ENCODE measurements around the gene PUM1. TPM values are rescaled to one million over a fixed set of nuclear protein-coding genes. Genes with fewer than 3 reads are reported as not detected.

The PUM1 gene, protein sequence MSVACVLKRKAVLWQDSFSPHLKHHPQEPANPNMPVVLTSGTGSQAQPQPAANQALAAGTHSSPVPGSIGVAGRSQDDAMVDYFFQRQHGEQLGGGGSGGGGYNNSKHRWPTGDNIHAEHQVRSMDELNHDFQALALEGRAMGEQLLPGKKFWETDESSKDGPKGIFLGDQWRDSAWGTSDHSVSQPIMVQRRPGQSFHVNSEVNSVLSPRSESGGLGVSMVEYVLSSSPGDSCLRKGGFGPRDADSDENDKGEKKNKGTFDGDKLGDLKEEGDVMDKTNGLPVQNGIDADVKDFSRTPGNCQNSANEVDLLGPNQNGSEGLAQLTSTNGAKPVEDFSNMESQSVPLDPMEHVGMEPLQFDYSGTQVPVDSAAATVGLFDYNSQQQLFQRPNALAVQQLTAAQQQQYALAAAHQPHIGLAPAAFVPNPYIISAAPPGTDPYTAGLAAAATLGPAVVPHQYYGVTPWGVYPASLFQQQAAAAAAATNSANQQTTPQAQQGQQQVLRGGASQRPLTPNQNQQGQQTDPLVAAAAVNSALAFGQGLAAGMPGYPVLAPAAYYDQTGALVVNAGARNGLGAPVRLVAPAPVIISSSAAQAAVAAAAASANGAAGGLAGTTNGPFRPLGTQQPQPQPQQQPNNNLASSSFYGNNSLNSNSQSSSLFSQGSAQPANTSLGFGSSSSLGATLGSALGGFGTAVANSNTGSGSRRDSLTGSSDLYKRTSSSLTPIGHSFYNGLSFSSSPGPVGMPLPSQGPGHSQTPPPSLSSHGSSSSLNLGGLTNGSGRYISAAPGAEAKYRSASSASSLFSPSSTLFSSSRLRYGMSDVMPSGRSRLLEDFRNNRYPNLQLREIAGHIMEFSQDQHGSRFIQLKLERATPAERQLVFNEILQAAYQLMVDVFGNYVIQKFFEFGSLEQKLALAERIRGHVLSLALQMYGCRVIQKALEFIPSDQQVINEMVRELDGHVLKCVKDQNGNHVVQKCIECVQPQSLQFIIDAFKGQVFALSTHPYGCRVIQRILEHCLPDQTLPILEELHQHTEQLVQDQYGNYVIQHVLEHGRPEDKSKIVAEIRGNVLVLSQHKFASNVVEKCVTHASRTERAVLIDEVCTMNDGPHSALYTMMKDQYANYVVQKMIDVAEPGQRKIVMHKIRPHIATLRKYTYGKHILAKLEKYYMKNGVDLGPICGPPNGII
- total RNA-seq (100 to 1,000 TPM in 1 of 2 donors, 10 to 100 TPM in 1; 99.1 to 125 TPM), polyA plus RNA-seq (10 to 100 TPM; 24.7 to 34.8 TPM)
- long read RNA-seq, donor 1, full-length matches to known transcripts, result 1 of 70 reads
- long read RNA-seq, donor 1, partial matches to known transcripts, result 69 of 70 reads
- long read RNA-seq, donor 1, other reads (novel, unspliced or antisense), result 0 of 70 reads
- long read RNA-seq, donor 2, partial matches to known transcripts, result 7 of 8 reads
- long read RNA-seq, donor 2, other reads (novel, unspliced or antisense), result 0 of 8 reads
- long read RNA-seq, donor 3, full-length matches to known transcripts, result 1 of 8 reads
- long read RNA-seq, donor 3, partial matches to known transcripts, result 7 of 8 reads
- long read RNA-seq, donor 3, other reads (novel, unspliced or antisense), result 0 of 8 reads
- long read RNA-seq, donor 4, partial matches to known transcripts, result 18 of 19 reads
- long read RNA-seq, donor 4, other reads (novel, unspliced or antisense), result 0 of 19 reads
- long read RNA-seq, donor 5, full-length matches to known transcripts, result 4 of 22 reads
- long read RNA-seq, donor 5, partial matches to known transcripts, result 18 of 22 reads
- long read RNA-seq, donor 5, other reads (novel, unspliced or antisense), result 0 of 22 reads

DNA sequence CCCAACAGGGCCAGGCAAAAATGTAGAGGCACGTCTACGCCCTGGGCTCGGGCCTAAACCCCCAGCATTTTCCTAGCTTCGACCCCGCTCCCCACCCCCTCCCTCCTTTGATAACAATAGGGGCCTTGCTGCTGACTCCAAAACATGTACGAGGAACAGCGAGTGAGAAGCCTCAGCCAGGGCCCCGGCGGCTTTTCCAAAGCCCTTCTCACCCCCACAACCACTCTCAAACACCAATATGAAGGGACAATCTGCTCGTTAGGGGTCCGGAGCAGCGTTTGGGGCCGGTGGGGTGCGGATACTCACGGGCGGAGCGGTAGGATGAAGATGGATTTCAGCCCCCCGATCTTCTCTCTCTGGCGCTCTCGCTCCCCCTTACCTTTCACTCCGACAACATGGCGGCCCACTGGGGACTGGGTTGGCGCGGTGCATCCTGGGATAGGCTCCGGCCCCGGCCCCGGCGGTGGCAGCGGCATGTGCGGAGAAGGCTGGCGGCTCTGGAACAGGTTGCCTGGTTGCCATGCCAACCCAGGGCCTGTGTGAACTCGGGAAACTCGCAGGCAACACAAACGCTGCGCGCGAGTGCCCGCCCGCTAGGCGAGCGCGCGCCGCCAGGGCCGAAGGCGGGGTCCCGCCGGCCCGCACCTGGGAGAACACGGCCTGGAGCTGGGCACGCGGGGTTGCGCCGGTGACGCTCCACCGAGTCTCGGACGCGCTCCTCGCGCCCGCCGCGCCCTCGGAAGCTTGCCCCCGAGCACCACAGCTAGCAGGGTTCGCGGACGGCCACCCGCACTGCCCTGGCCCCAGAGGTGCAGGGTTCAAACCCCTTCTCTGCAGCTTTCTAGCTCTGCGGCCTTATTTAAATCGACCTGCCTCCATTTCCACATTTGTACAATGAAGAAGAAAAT is at the start of gene PUM1:
Gene PUM1 (minus strand): TSS at position 408 of the 908 bp plus-strand sequence. CDS start 6,151 bp downstream, outside the sequence.
- no peak for TF ChIP-seq CTCF (IDR thresholded peaks at IDR 0.05; ENCODE audit: control extremely low read depth, extremely low read depth)
- 0 to 1% methylated on average over 72 of the region's 72 CpGs for WGBS, 2 donors
- Histone ChIP-seq H3K9ac (ENCODE audit: insufficient read depth in 1 of 2, low read length in 2 of 2) (peak within 1 kb of the TSS; percentile 100), H3K27ac (ENCODE audit: low read depth in 1 of 2, low read length in 1 of 2) (peak within 1 kb of the TSS; percentile 81 to 99), H3K36me3 (ENCODE audit: control insufficient read depth in 4 of 4, insufficient read depth in 4 of 4, low read length in 4 of 4) (peaks cover 0 to 4% (median 0%) of the 10 kb centered on the region in 4 donors), H3K4me3 (peak within 1 kb of the TSS; percentile 89), H3K4me1 (ENCODE audit: control insufficient read depth in 5 of 5, insufficient read depth in 5 of 5, low read length in 5 of 5) (peaks cover 2 to 17% (median 6%) of the 10 kb centered on the region in 5 donors), H3K9me3 (ENCODE audit: control insufficient read depth in 4 of 4, insufficient read depth in 3 of 4, low read length in 3 of 4) (no peaks in the 10 kb centered on the region), H3K27me3 (ENCODE audit: control insufficient read depth in 3 of 3, insufficient read depth in 3 of 3, low read length in 2 of 3) (no peaks in the 10 kb centered on the region)
- DNase-seq, result peak; percentile 96 to 97 (median 97)
- ATAC-seq (ENCODE audit: insufficient read depth, low FRiP score), result peak; percentile 96

- no peak overlapping the region for H3K27ac ChIP-seq (ENCODE audit: low read depth in 1 of 2, low read length in 1 of 2)
- H3K27me3 ChIP-seq (ENCODE audit: control insufficient read depth in 3 of 3, insufficient read depth in 3 of 3, low read length in 2 of 3), result no peaks in the 10 kb centered on the region
- WGBS, 2 donors, result 69 to 88% methylated on average over 15 of the region's 15 CpGs
- H3K4me3 ChIP-seq, result no peak overlapping the region
- DNase-seq (no peak), ATAC-seq (ENCODE audit: insufficient read depth, low FRiP score) (no peak)
- H3K4me1 ChIP-seq (ENCODE audit: control insufficient read depth in 5 of 5, insufficient read depth in 5 of 5, low read length in 5 of 5), result peaks cover 0 to 2% (median 0%) of the 10 kb centered on the region in 5 donors
- no peak overlapping the region for H3K9ac ChIP-seq (ENCODE audit: insufficient read depth in 1 of 2, low read length in 2 of 2)
- TF ChIP-seq CTCF (IDR thresholded peaks at IDR 0.05; ENCODE audit: control extremely low read depth, extremely low read depth), result no peak
- H3K9me3 ChIP-seq (ENCODE audit: control insufficient read depth in 4 of 4, insufficient read depth in 3 of 4, low read length in 3 of 4), result peaks cover 0 to 2% (median 0%) of the 10 kb centered on the region in 4 donors
- H3K36me3 ChIP-seq (ENCODE audit: control insufficient read depth in 4 of 4, insufficient read depth in 4 of 4, low read length in 4 of 4), result no peaks in the 10 kb centered on the region
Observed at GRCh38 chr1:31112266-31112935, 46.9 kb upstream of the PUM1 start.

All from lung (tissue), 16 donors.